Measurements from ENCODE around the gene CEMIP2.

CEMIP2 gene

GRCh38 chr9:71768388-71769174, at the start of gene CEMIP2:
Gene CEMIP2, minus strand, starts transcription at chr9:71768513. Its CDS starts 18,140 bp downstream, at chr9:71750373.
- no peak; the same call in 1 of the 2 replicates for TF ChIP-seq CTCF (IDR thresholded peaks at IDR 0.05)

- TF ChIP-seq CTCF (IDR thresholded peaks at IDR 0.05) = no peak
These were observed 48.7 kb upstream of the CEMIP2 start for GRCh38 chr9:71816916-71817451.

GRCh38 chr9:71814815-71815214, 46.5 kb upstream of the CEMIP2 start:
- TF ChIP-seq CTCF (IDR thresholded peaks at IDR 0.05) = no peak

GRCh38 chr9:71814226-71814625, 45.9 kb upstream of the CEMIP2 start:
- no peak for TF ChIP-seq CTCF (IDR thresholded peaks at IDR 0.05)

GRCh38 chr9:71812385-71812784, 44.1 kb upstream of the CEMIP2 start:
- no peak for TF ChIP-seq CTCF (IDR thresholded peaks at IDR 0.05)

GRCh38 chr9:71808068-71808467, 39.8 kb upstream of the CEMIP2 start:
- no peak for TF ChIP-seq CTCF (IDR thresholded peaks at IDR 0.05)

- TF ChIP-seq CTCF (IDR thresholded peaks at IDR 0.05) = peak; percentile 90
These were observed 38.6 kb upstream of the CEMIP2 start for GRCh38 chr9:71806901-71807307.
